IMR-90 (cell line): ENCODE results near the gene ZNF202. TPM values are rescaled to one million over a fixed set of nuclear protein-coding genes. Genes with fewer than 3 reads are reported as not detected.

Experiments used
- ATAC-seq: fragments of 200-7000 bp; cut with Tn5 transposase; 2 replicates; pipeline ENCODE4 v1.9.1; 2020; ENCODE audit warnings: low read depth, mild to moderate bottlenecking, moderate library complexity
- BruUV-seq: library from RNA; stranded (reverse); fragments of 400-500 nt; replicated peaks from 2 replicates; lab custom pipeline; 2021; lab: Mats Ljungman, UMichigan
- CTCF ChIA-PET: fragments of 300-600 bp; formaldehyde crosslinking; extraction: SDS; loops from one replicate; lab custom pipeline; 2021; ENCODE audit warnings: antibody characterized with exemption; lab: Yijun Ruan, JAX
- POLR2A ChIA-PET: fragments of 300-600 bp; sonication (Branson Sonifier 250); formaldehyde crosslinking; loops from one replicate; lab custom pipeline; 2022; ENCODE audit warnings: antibody characterized with exemption; ENCODE audit not compliant: unreplicated experiment; lab: Charles Lee
- DNase-seq: peaks from one replicate; pipeline ENCODE4 v3.0.0; 2013
- H2AFZ ChIP-seq: replicated peaks from 2 replicates; pipeline ENCODE3; 2013; ENCODE audit warnings: low read length, mild to moderate bottlenecking; ENCODE audit not compliant: poor library complexity
- H2AK5ac ChIP-seq: 2 replicates; pipeline ENCODE4 v1.6.1; 2013; ENCODE audit warnings: low read depth, low read length, inconsistent platforms
- H2AK9ac ChIP-seq: replicated peaks from 2 replicates; pipeline ENCODE3; 2013; ENCODE audit warnings: mild to moderate bottlenecking, low read depth, low read length, moderate library complexity; ENCODE audit not compliant: poor library complexity
- H2BK120ac ChIP-seq: 2 replicates; pipeline ENCODE4 v1.6.1; 2013; ENCODE audit warnings: low read depth, low read length, inconsistent platforms
- H2BK15ac ChIP-seq: 3 replicates; pipeline ENCODE4 v1.6.1; 2013; ENCODE audit warnings: low read depth, low read length, inconsistent platforms
- H2BK20ac ChIP-seq: 2 replicates; pipeline ENCODE4 v1.6.1; 2013; ENCODE audit warnings: low read depth, mild to moderate bottlenecking, inconsistent platforms, low read length, moderate library complexity
- H2BK5ac ChIP-seq: 2 replicates; pipeline ENCODE4 v1.6.1; 2013; ENCODE audit warnings: mild to moderate bottlenecking, low read depth, low read length, inconsistent platforms; ENCODE audit not compliant: poor library complexity, severe bottlenecking
- H3K14ac ChIP-seq: replicated peaks from 2 replicates; pipeline ENCODE4 v1.6.1; 2013; ENCODE audit warnings: low read depth, low read length, inconsistent platforms
- H3K18ac ChIP-seq: 2 replicates; pipeline ENCODE4 v1.6.1; 2013; ENCODE audit warnings: low read depth, low read length, control low read depth
- H3K23ac ChIP-seq: 2 replicates; pipeline ENCODE4 v1.6.1; 2013; ENCODE audit warnings: low read depth, low read length, inconsistent platforms
- H3K27ac ChIP-seq: 2 replicates; pipeline ENCODE4 v1.5.1; 2013; ENCODE audit warnings: mild to moderate bottlenecking, control low read depth, low read length; ENCODE audit not compliant: insufficient read depth
- H3K27me3 ChIP-seq: 2 replicates; pipeline ENCODE4 v1.6.1; 2013; ENCODE audit warnings: low read length; ENCODE audit not compliant: control insufficient read depth, insufficient read depth
- H3K36me3 ChIP-seq: 2 replicates; pipeline ENCODE4 v1.6.1; 2013; ENCODE audit warnings: low read length, mixed read lengths; ENCODE audit not compliant: control insufficient read depth, insufficient read depth
- H3K4ac ChIP-seq: 2 replicates; pipeline ENCODE4 v1.6.1; 2013; ENCODE audit warnings: low read depth, low read length, inconsistent platforms
- H3K4me1 ChIP-seq: 2 replicates; pipeline ENCODE4 v1.6.1; 2013; ENCODE audit warnings: low read length, mixed read lengths; ENCODE audit not compliant: control insufficient read depth, insufficient read depth
- H3K4me2 ChIP-seq: 2 replicates; pipeline ENCODE4 v1.6.1; 2013; ENCODE audit warnings: low read depth, mild to moderate bottlenecking, control low read depth, low read length, moderate library complexity
- H3K4me3 ChIP-seq: 2 replicates; pipeline ENCODE4 v1.5.1; 2013; ENCODE audit warnings: low read depth, mild to moderate bottlenecking, control low read depth, low read length, moderate library complexity; ENCODE audit not compliant: insufficient read depth
- H3K56ac ChIP-seq: 2 replicates; pipeline ENCODE4 v1.6.1; 2013; ENCODE audit warnings: low read length, inconsistent platforms; ENCODE audit not compliant: insufficient read depth; ENCODE audit errors: extremely low read depth
- H3K79me1 ChIP-seq, 2 experiments: 2 replicates each; pipeline ENCODE4 v1.6.1; 2013; ENCODE audit warnings: low read length in 2 of 2, inconsistent platforms in 1 of 2, low read depth in 1 of 2
- H3K9ac ChIP-seq: 2 replicates; pipeline ENCODE4 v1.6.1; 2013; ENCODE audit warnings: low read depth, low read length, control low read depth
- H3K9me1 ChIP-seq: 2 replicates; pipeline ENCODE4 v1.6.1; 2013; ENCODE audit warnings: low read length, inconsistent platforms; ENCODE audit not compliant: insufficient read depth
- H3K9me3 ChIP-seq: 2 replicates; pipeline ENCODE4 v1.6.1; 2013; ENCODE audit warnings: low read length; ENCODE audit not compliant: control insufficient read depth, insufficient read depth
- H4K20me1 ChIP-seq: 2 replicates; pipeline ENCODE4 v1.6.1; 2013; ENCODE audit warnings: low read length, inconsistent platforms; ENCODE audit not compliant: insufficient read depth
- H4K5ac ChIP-seq: 2 replicates; pipeline ENCODE4 v1.6.1; 2013; ENCODE audit warnings: mild to moderate bottlenecking, low read depth, low read length, control low read depth
- H4K8ac ChIP-seq, 2 experiments: 2 replicates each; pipeline ENCODE4 v1.6.1; 2013; ENCODE audit warnings: low read depth in 2 of 2, low read length in 2 of 2, control low read depth in 1 of 2, inconsistent platforms in 1 of 2
- H4K91ac ChIP-seq: 2 replicates; pipeline ENCODE4 v1.6.1; 2013; ENCODE audit warnings: low read depth, low read length, inconsistent platforms; ENCODE audit not compliant: insufficient read depth
- MAFK ChIP-seq: IDR thresholded peaks from 2 replicates; pipeline ENCODE4 v1.6.1; 2012; ENCODE audit warnings: low read depth, low read length, improper control_type of control experiment
- SMC3 ChIP-seq: fragments of 150-350 bp; IDR thresholded peaks from 2 replicates; pipeline ENCODE4 v1.6.1; 2016; ENCODE audit warnings: low read depth, mild to moderate bottlenecking, antibody characterized with exemption, low read length, moderate library complexity
- WGBS, 2 experiments: methylation state at CpG; one replicate each; pipeline versions ENCODE4 v1.1.5 to v1.1.7; 2013; ENCODE audit warnings: missing lambda C conversion rate in 2 of 2; ENCODE audit not compliant: insufficient read length in 1 of 2; ENCODE audit errors: extremely low coverage in 2 of 2; 5-methylcytosine and 5-hydroxymethylcytosine counted together
- dilution Hi-C: fragments of 300-500 bp; cut with HindIII; formaldehyde crosslinking; loops from one replicate; pipeline ENCODE4 v1.14.3; 2018; ENCODE audit warnings: low sequenced_read_pairs; ENCODE audit not compliant: unreplicated experiment
- in situ Hi-C: fragments of 300-500 bp; cut with MboI; formaldehyde crosslinking; loops from 3 replicates; pipeline ENCODE4 v1.14.3; 2019; ENCODE audit warnings: low sequenced_read_pairs, inconsistent platforms, mixed read lengths
- intact Hi-C: fragments of 100-400 bp; cut with micrococcal nuclease; formaldehyde crosslinking; loops from 2 replicates; pipeline ENCODE4 v1.10.0; 2022
- polyA plus RNA-seq, 3 experiments: library from polyadenylated mRNA; depleted of rRNA; stranded (reverse); fragments of >200 nt; gene quantifications; 2 replicates each; pipeline ENCODE4 v1.2.3, GENCODE V29; 2012; ENCODE audit warnings: low replicate concordance in 1 of 3
- total RNA-seq: library from RNA; depleted of rRNA; stranded (reverse); fragments of >200 nt; gene quantifications from 2 replicates; pipeline ENCODE4 v1.2.3, GENCODE V29; 2012

The ZNF202 gene
- total and polyA plus RNA-seq, 2 of the 4 experiments (the other 2 are of a cell fraction): 7.7 to 8.2 TPM

GRCh38 chr11:123773959-123774358 is 32.5 kb upstream of the ZNF202 start:
- Histone ChIP-seq H4K20me1 (no peaks in the 10 kb centered on the region), H2BK120ac (no peak overlapping the region), H2AK5ac (no peak overlapping the region), H2AK9ac (no peak overlapping the region), H3K14ac (no peak overlapping the region), H2BK5ac (no peak overlapping the region), H3K9ac (no peak overlapping the region), H3K18ac (no peak overlapping the region), H2BK15ac (no peak overlapping the region), H3K27me3 (no peaks in the 10 kb centered on the region; the same call in 1 of the 2 replicates), H3K27ac (no peak overlapping the region), H3K56ac (no peak overlapping the region), H3K4me3 (no peak overlapping the region), H3K4me1 (no peaks in the 10 kb centered on the region), H3K79me1 (no peaks in the 10 kb centered on the region), H4K5ac (no peak overlapping the region), H3K4me2 (no peak overlapping the region), H3K9me3 (no peaks in the 10 kb centered on the region), H2BK20ac (no peak overlapping the region), H3K4ac (no peak overlapping the region), H4K8ac (no peak overlapping the region), H4K91ac (no peak overlapping the region), H3K9me1 (no peaks in the 10 kb centered on the region), H3K23ac (no peak overlapping the region), H3K36me3 (no peaks in the 10 kb centered on the region), H2AFZ (no peak overlapping the region)
- intact Hi-C loops (no loop called here), in situ Hi-C loops (no loop called here), dilution Hi-C loops (no loop called here)
- no CpG with 5 or more reads among the region's 1 CpG for WGBS, 2 experiments
- TF ChIP-seq SMC3 (no peak), MAFK (peak; percentile 65)
- no TSS peak for BruUV-seq
- POLR2A ChIA-PET: no interaction called here
- CTCF ChIA-PET: no interaction called here
- DNase-seq (no peak), ATAC-seq (no peak)
